Keratinocyte (primary cell): ENCODE measurements around the gene PEMT. TPM values are rescaled to one million over a fixed set of nuclear protein-coding genes. Genes with fewer than 3 reads are reported as not detected.

Source experiments
- DNase-seq: peaks from one replicate; pipeline ENCODE4 v3.0.0-alpha.2; 2011; ENCODE audit warnings: low read depth, missing footprints, low spot score
- FAIRE-seq: peaks from 2 replicates; lab custom pipeline; 2011; peaks lifted over from hg19 to GRCh38; lab: Jason Lieb, UNC
- H2AFZ ChIP-seq: 2 replicates; pipeline ENCODE4 v1.6.0; 2012; ENCODE audit warnings: low read length, control low read depth, inconsistent platforms; ENCODE audit not compliant: control insufficient read depth
- H3K27ac ChIP-seq: 2 replicates; pipeline ENCODE4 v1.5.1; 2011; ENCODE audit warnings: low read length; ENCODE audit not compliant: control insufficient read depth, insufficient read depth
- H3K27me3 ChIP-seq: 3 replicates; pipeline ENCODE4 v1.6.0; 2011; ENCODE audit warnings: low read length; ENCODE audit not compliant: control insufficient read depth, insufficient read depth; ENCODE audit errors: extremely low read depth
- H3K36me3 ChIP-seq, 2 experiments: 2 replicates in 1 of 2; 3 replicates in 1 of 2; pipeline ENCODE4 v1.5.1; 2011; ENCODE audit warnings: low read length in 2 of 2, mild to moderate bottlenecking in 1 of 2; ENCODE audit not compliant: control insufficient read depth in 2 of 2, insufficient read depth in 2 of 2; ENCODE audit errors: extremely low read depth in 1 of 2
- H3K4me1 ChIP-seq: 3 replicates; pipeline ENCODE4 v1.5.1; 2011; ENCODE audit warnings: low read length; ENCODE audit not compliant: control insufficient read depth, insufficient read depth; ENCODE audit errors: extremely low read depth
- H3K4me2 ChIP-seq: 3 replicates; pipeline ENCODE4 v1.6.0; 2011; ENCODE audit warnings: low read depth, low read length; ENCODE audit not compliant: control insufficient read depth, insufficient read depth; ENCODE audit errors: extremely low read depth
- H3K4me3 ChIP-seq, 3 experiments: fragments of 200-600 bp in 1 of 3; sonication (generic) in 1 of 3; 2 replicates in 2 of 3; 3 replicates in 1 of 3; pipeline ENCODE4 v1.5.1; 2011 to 2016; ENCODE audit warnings: low read length in 3 of 3, mild to moderate bottlenecking in 3 of 3, control low read depth in 2 of 3, inconsistent platforms in 1 of 3, low read depth in 1 of 3, mixed read lengths in 1 of 3, mixed run types in 1 of 3, moderate library complexity in 1 of 3; ENCODE audit not compliant: control insufficient read depth in 2 of 3, insufficient read depth in 2 of 3; ENCODE audit errors: extremely low read depth in 1 of 3
- H3K79me2 ChIP-seq: 2 replicates; pipeline ENCODE4 v1.6.0; 2012; ENCODE audit warnings: low read length; ENCODE audit not compliant: control insufficient read depth, insufficient read depth
- H3K9ac ChIP-seq: 3 replicates; pipeline ENCODE4 v1.6.0; 2011; ENCODE audit warnings: low read length; ENCODE audit not compliant: control insufficient read depth, insufficient read depth; ENCODE audit errors: extremely low read depth
- H3K9me1 ChIP-seq: 3 replicates; pipeline ENCODE4 v1.6.0; 2011; ENCODE audit warnings: low read length; ENCODE audit not compliant: control insufficient read depth, insufficient read depth; ENCODE audit errors: extremely low read depth
- H3K9me3 ChIP-seq: 2 replicates; pipeline ENCODE4 v1.5.1; 2012; ENCODE audit warnings: low read depth, low read length; ENCODE audit not compliant: control insufficient read depth
- H4K20me1 ChIP-seq: 3 replicates; pipeline ENCODE4 v1.6.0; 2011; ENCODE audit warnings: low read length; ENCODE audit not compliant: control insufficient read depth, insufficient read depth; ENCODE audit errors: extremely low read depth
- CTCF ChIP-seq, 3 experiments: IDR thresholded peaks in 1 of 3; conservative IDR thresholded peaks in 1 of 3; optimal IDR thresholded peaks in 1 of 3; 2 replicates in 2 of 3; 3 replicates in 1 of 3; pipeline versions ENCODE3 to v1.5.1; 2011; ENCODE audit warnings: low read length in 3 of 3, mild to moderate bottlenecking in 3 of 3, moderate library complexity in 2 of 3, control low read depth in 1 of 3, inconsistent platforms in 1 of 3; ENCODE audit not compliant: insufficient read depth in 2 of 3; ENCODE audit errors: extremely low read depth in 1 of 3
- EZH2 ChIP-seq: IDR thresholded peaks from one replicate; pipeline ENCODE4 v1.6.1; 2012; ENCODE audit warnings: inconsistent platforms, mild to moderate bottlenecking, low read length, moderate library complexity
- dilution Hi-C: fragments of 300-500 bp; cut with MboI; formaldehyde crosslinking; loops from one replicate; pipeline ENCODE4 v1.7.0; 2020; ENCODE audit warnings: low sequenced_read_pairs; ENCODE audit not compliant: extremely low pct_ligation_motif_present
- polyA plus RNA-seq, 5 experiments: library from polyadenylated mRNA; depleted of rRNA in 3 of 5; stranded (reverse) in 3 of 5; stranded (forward) in 1 of 5; unstranded in 1 of 5; fragments of >200 nt; gene quantifications; 1 replicate in 1 of 5; 2 replicates in 3 of 5; 3 replicates in 1 of 5; pipeline versions ENCODE4 v1.2.1 to v1.2.3, GENCODE V29; 2011 to 2012; ENCODE audit warnings: missing spikeins in 2 of 5, low read depth in 1 of 5, low replicate concordance in 1 of 5

Gene PEMT
- polyA plus RNA-seq, 1 donor (not counting 4 experiments of a cell fraction or from before 2014, with no cell fraction given): 17.7 TPM

DNA sequence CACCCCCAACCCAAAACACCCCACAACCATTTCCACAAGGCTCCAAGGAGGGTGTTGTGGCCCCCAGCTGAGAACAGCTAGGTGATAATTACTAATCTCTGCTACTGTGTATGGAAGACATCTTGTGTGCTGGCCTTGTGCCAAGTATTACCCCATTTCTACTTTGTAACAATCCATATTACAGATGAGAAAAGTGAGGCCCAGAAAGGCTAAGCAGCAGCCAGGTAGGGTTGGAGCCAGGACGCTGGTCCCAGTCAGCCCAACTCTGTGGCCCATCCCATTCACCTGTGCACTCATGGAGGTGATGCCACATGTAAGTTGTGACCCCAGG is 12.4 kb upstream of the PEMT start:
- Histone ChIP-seq H3K4me2 (no peak overlapping the region), H3K9ac (no peak overlapping the region), H3K4me1 (no peaks in the 10 kb centered on the region), H4K20me1 (no peaks in the 10 kb centered on the region), H3K4me3 (no peak overlapping the region), H3K36me3 (no peaks in the 10 kb centered on the region), H3K9me3 (no peaks in the 10 kb centered on the region), H2AFZ (no peak overlapping the region), H3K9me1 (no peaks in the 10 kb centered on the region), H3K79me2 (no peaks in the 10 kb centered on the region), H3K27me3 (peaks cover 3% of the 10 kb centered on the region), H3K27ac (no peak overlapping the region)
- FAIRE-seq (no peak), DNase-seq (no peak)
- dilution Hi-C loops: no loop called here
- TF ChIP-seq CTCF (optimal IDR thresholded peaks at IDR 0.05 in 1 of 3, IDR thresholded peaks at IDR 0.05 in 1 of 3, conservative IDR thresholded peaks at IDR 0.05 in 1 of 3; ENCODE audit: extremely low read depth in 1 of 3, insufficient read depth in 2 of 3, low read length in 3 of 3) (no peak), EZH2 (no peak)

- H3K36me3 ChIP-seq: no peaks in the 10 kb centered on the region
- no peaks in the 10 kb centered on the region for H3K9me1 ChIP-seq
- no peak for TF ChIP-seq CTCF (optimal IDR thresholded peaks at IDR 0.05 in 1 of 3, IDR thresholded peaks at IDR 0.05 in 1 of 3, conservative IDR thresholded peaks at IDR 0.05 in 1 of 3; ENCODE audit: extremely low read depth in 1 of 3, insufficient read depth in 2 of 3, low read length in 3 of 3)
- no peak for TF ChIP-seq EZH2
- dilution Hi-C loops: no loop called here
- no peak overlapping the region for H3K27ac ChIP-seq
- DNase-seq (no peak), FAIRE-seq (no peak)
- no peaks in the 10 kb centered on the region for H3K4me1 ChIP-seq
- H3K27me3 ChIP-seq: peaks cover 3% of the 10 kb centered on the region
- no peak overlapping the region for H3K9ac ChIP-seq
- no peaks in the 10 kb centered on the region for H4K20me1 ChIP-seq
- no peak overlapping the region for H3K4me2 ChIP-seq
- no peak overlapping the region for H2AFZ ChIP-seq
- H3K9me3 ChIP-seq: no peaks in the 10 kb centered on the region
- no peaks in the 10 kb centered on the region for H3K79me2 ChIP-seq
- H3K4me3 ChIP-seq: no peak overlapping the region
Measured at GRCh38 chr17:17603178-17603894, 11.8 kb upstream of the PEMT start.
